Fibroblast of lung (primary cell): Measurements from ENCODE around the gene COL4A2. TPM values are rescaled to one million over a fixed set of nuclear protein-coding genes. Genes with fewer than 3 reads are reported as not detected.

Experiments
- DNase-seq, 2 donors: peaks; one replicate each; pipeline versions ENCODE4 v3.0.0 to v3.0.0-alpha.2; 2010; ENCODE audit warnings: low read depth in 2 of 2
- H2AFZ ChIP-seq: 2 replicates; pipeline ENCODE4 v1.5.1; 2012; ENCODE audit warnings: low read length, control low read depth, inconsistent platforms
- H3K27ac ChIP-seq: 2 replicates; pipeline ENCODE4 v1.5.1; 2011; ENCODE audit warnings: low read length, control low read depth; ENCODE audit not compliant: insufficient read depth
- H3K27me3 ChIP-seq: 2 replicates; pipeline ENCODE4 v1.5.1; 2011; ENCODE audit warnings: mild to moderate bottlenecking, low read length; ENCODE audit not compliant: control insufficient read depth, insufficient read depth
- H3K36me3 ChIP-seq: 2 replicates; pipeline ENCODE4 v1.5.1; 2011; ENCODE audit warnings: low read length; ENCODE audit not compliant: control insufficient read depth, insufficient read depth
- H3K4me1 ChIP-seq: 2 replicates; pipeline ENCODE4 v1.5.1; 2011; ENCODE audit warnings: low read length; ENCODE audit not compliant: control insufficient read depth, insufficient read depth; ENCODE audit errors: extremely low read depth
- H3K4me2 ChIP-seq: 2 replicates; pipeline ENCODE4 v1.5.1; 2011; ENCODE audit warnings: low read length, control low read depth; ENCODE audit not compliant: insufficient read depth; ENCODE audit errors: extremely low read depth
- H3K4me3 ChIP-seq, 4 experiments: fragments of 200-600 bp in 1 of 4; sonication (generic) in 1 of 4; replicated peaks in 1 of 4; 2 replicates each; pipeline ENCODE4 v1.5.1; 2011 to 2016; ENCODE audit warnings: low read length in 4 of 4, low read depth in 3 of 4, mild to moderate bottlenecking in 3 of 4, control low read depth in 2 of 4, inconsistent platforms in 1 of 4, mixed read lengths in 1 of 4; ENCODE audit not compliant: insufficient read depth in 1 of 4; ENCODE audit errors: control extremely low read depth in 1 of 4
- H3K79me2 ChIP-seq: 2 replicates; pipeline ENCODE4 v1.5.1; 2012; ENCODE audit warnings: mild to moderate bottlenecking, low read length, inconsistent platforms; ENCODE audit not compliant: control insufficient read depth, insufficient read depth
- H3K9ac ChIP-seq: 2 replicates; pipeline ENCODE4 v1.5.1; 2011; ENCODE audit warnings: mild to moderate bottlenecking, low read length, control low read depth; ENCODE audit not compliant: insufficient read depth
- H3K9me3 ChIP-seq: 2 replicates; pipeline ENCODE4 v1.5.1; 2012; ENCODE audit warnings: low read depth, low read length; ENCODE audit not compliant: control insufficient read depth, insufficient read depth
- H4K20me1 ChIP-seq: 2 replicates; pipeline ENCODE4 v1.5.1; 2011; ENCODE audit warnings: low read length; ENCODE audit not compliant: control insufficient read depth, insufficient read depth; ENCODE audit errors: extremely low read depth
- EZH2 ChIP-seq: IDR thresholded peaks from 2 replicates; pipeline ENCODE4 v1.5.1; 2012; ENCODE audit warnings: low read length, control low read depth, mild to moderate bottlenecking; ENCODE audit errors: missing control alignments
- polyA plus RNA-seq, 2 donors: library from polyadenylated mRNA; depleted of rRNA in 1 of 2; stranded (reverse) in 1 of 2; unstranded in 1 of 2; fragments of >200 nt; gene quantifications; 2 replicates each; pipeline ENCODE4 v1.2.1, GENCODE V29; 2011 to 2012; ENCODE audit warnings: missing spikeins in 1 of 2
- total RNA-seq: library from RNA; depleted of rRNA; stranded (reverse); fragments of >200 nt; gene quantifications from 2 replicates; pipeline ENCODE4 v1.2.1, GENCODE V29; 2014
- TF ChIP-seq, protein P1 (sequence below), 2 donors: IDR thresholded peaks in 1 of 2; conservative IDR thresholded peaks in 1 of 2; 1 replicate in 1 of 2; 2 replicates in 1 of 2; pipeline ENCODE4 v1.5.1; 2011 to 2012; ENCODE audit warnings: low read length in 2 of 2, control low read depth in 1 of 2, inconsistent platforms in 1 of 2, low read depth in 1 of 2, mild to moderate bottlenecking in 1 of 2

COL4A2 gene
- total and polyA plus RNA-seq, 2 donors (not counting 1 experiment from before 2014, with no cell fraction given) = 93.1 to 463 TPM

DNA sequence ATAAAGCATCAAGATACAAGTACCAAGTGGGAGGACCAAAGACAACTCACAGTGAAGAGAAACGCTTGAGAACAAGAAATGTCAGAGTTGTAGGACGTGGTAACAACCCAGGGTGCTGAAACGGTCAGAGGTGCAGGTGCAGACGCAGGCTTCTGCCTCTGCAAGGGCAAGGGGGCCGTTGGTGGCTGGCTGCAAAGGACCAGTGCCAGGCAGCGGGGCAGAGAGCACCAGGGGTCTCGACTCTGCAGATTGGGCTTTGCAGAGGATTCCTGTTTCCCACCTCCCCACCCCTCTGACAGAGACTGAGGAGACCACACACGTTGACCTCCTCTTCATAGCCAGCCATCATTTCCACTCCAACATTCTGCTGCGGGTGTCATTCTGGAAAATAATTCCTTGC lies 216.1 kb downstream of the COL4A2 start:
- no peak overlapping the region for H2AFZ ChIP-seq
- no peaks in the 10 kb centered on the region for H3K4me1 ChIP-seq
- H4K20me1 ChIP-seq = no peaks in the 10 kb centered on the region
- no peaks in the 10 kb centered on the region for H3K36me3 ChIP-seq
- TF ChIP-seq, protein P1, sequence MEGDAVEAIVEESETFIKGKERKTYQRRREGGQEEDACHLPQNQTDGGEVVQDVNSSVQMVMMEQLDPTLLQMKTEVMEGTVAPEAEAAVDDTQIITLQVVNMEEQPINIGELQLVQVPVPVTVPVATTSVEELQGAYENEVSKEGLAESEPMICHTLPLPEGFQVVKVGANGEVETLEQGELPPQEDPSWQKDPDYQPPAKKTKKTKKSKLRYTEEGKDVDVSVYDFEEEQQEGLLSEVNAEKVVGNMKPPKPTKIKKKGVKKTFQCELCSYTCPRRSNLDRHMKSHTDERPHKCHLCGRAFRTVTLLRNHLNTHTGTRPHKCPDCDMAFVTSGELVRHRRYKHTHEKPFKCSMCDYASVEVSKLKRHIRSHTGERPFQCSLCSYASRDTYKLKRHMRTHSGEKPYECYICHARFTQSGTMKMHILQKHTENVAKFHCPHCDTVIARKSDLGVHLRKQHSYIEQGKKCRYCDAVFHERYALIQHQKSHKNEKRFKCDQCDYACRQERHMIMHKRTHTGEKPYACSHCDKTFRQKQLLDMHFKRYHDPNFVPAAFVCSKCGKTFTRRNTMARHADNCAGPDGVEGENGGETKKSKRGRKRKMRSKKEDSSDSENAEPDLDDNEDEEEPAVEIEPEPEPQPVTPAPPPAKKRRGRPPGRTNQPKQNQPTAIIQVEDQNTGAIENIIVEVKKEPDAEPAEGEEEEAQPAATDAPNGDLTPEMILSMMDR (conservative IDR thresholded peaks at IDR 0.05 in 1 of 2, IDR thresholded peaks at IDR 0.05 in 1 of 2; ENCODE audit: low read depth in 1 of 2, low read length in 2 of 2) = no peak
- TF ChIP-seq EZH2 = no peak
- H3K4me2 ChIP-seq = no peak overlapping the region
- no peak overlapping the region for H3K4me3 ChIP-seq
- H3K27ac ChIP-seq = no peak overlapping the region
- H3K9me3 ChIP-seq = no peaks in the 10 kb centered on the region
- no peak for DNase-seq
- no peaks in the 10 kb centered on the region for H3K27me3 ChIP-seq
- H3K79me2 ChIP-seq = no peaks in the 10 kb centered on the region
- no peak overlapping the region for H3K9ac ChIP-seq

DNA sequence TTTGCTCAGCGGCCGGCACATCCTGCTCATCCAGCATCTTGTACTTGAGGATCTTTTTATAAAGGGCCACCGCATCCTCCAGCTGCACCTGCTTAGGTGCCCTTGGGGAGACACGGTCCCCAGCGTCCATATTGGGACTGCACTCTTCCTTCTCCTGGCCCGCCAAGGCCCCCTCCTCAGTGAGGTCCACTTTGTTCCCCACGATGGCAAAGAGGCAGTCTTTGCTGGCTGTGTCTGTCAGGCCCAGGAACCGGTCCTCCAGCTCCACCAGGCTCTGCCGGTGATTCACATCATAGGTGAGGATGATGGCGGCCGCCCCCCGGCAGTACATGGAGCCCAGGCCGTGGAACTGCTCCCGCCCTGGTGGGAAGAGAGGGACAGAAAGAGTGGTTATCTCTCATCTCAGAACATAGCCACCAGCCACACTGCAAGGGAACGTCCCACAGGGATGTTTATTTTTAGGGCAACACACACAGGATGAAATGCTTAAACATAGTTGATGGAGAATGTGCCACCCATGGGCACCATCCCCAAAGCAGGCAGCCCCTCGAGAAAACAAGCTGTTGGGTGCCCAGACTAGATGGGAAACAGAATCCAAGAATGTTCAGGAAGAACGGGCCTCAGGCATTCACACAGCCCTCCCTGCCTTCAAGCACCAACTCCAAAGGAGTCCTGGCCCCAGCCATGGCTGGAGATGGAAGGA lies 216.9 kb downstream of the COL4A2 start:
- no peaks in the 10 kb centered on the region for H3K36me3 ChIP-seq
- no peak for DNase-seq
- H3K4me2 ChIP-seq = no peak overlapping the region
- no peak overlapping the region for H3K4me3 ChIP-seq
- H3K79me2 ChIP-seq = no peaks in the 10 kb centered on the region
- H3K27me3 ChIP-seq = no peaks in the 10 kb centered on the region
- no peaks in the 10 kb centered on the region for H4K20me1 ChIP-seq
- H3K9ac ChIP-seq = no peak overlapping the region
- H3K4me1 ChIP-seq = no peaks in the 10 kb centered on the region
- no peak overlapping the region for H3K27ac ChIP-seq
- H2AFZ ChIP-seq = no peak overlapping the region
- TF ChIP-seq, protein P1 (conservative IDR thresholded peaks at IDR 0.05 in 1 of 2, IDR thresholded peaks at IDR 0.05 in 1 of 2; ENCODE audit: low read depth in 1 of 2, low read length in 2 of 2) = no peak
- no peak for TF ChIP-seq EZH2
- no peaks in the 10 kb centered on the region for H3K9me3 ChIP-seq

DNA sequence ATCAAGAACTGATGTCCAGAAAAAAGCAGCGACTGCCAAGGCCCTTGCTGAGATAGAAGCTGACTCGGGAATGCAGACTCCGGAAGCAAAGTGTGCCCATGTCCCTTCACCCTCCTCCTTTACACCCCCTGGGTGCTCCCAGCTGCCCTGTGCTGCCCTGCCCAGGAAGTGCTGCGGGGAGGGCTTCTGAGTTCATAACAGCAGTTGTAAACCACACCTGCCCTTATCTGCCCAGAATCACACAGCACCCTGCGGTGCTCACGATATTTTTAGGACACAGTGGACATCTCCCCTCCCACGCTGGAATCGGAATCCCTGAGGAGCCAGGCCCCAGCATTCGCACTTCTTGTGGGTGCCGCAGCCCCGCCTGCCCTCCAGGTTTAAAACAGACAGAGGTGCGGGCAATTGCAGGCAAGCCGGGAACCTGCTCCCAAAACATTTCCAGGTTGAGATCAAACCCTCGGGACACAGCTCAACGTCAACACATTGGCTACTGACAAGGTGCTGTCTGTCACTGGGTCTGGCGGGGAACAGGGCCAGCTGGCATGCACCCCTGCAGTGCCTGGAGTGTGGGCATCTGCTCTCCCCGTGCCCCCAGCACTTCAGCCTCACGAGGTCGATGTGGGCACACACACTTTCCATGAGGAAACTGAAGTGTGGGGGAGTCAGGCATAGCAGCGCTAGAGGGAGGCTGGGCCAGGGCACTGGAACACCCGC lies 217.6 kb downstream of the COL4A2 start:
- Histone ChIP-seq H3K4me3 (no peak overlapping the region), H3K79me2 (no peaks in the 10 kb centered on the region), H3K27me3 (no peaks in the 10 kb centered on the region), H2AFZ (no peak overlapping the region), H3K36me3 (no peaks in the 10 kb centered on the region), H3K9me3 (no peaks in the 10 kb centered on the region), H3K4me1 (no peaks in the 10 kb centered on the region), H3K9ac (no peak overlapping the region), H3K4me2 (no peak overlapping the region), H3K27ac (no peak overlapping the region), H4K20me1 (no peaks in the 10 kb centered on the region)
- no peak for DNase-seq
- no peak for TF ChIP-seq EZH2
- TF ChIP-seq, protein P1 (conservative IDR thresholded peaks at IDR 0.05 in 1 of 2, IDR thresholded peaks at IDR 0.05 in 1 of 2; ENCODE audit: low read depth in 1 of 2, low read length in 2 of 2) = no peak
